ENCODE data around the gene TMEM87B. TPM values are rescaled to one million over a fixed set of nuclear protein-coding genes. Genes with fewer than 3 reads are reported as not detected.

TMEM87B gene
- total and polyA plus RNA-seq, 10 of the 15 experiments (the other 5 are each of a cell fraction or from before 2014, with no cell fraction given) = 5.7 to 20.6 (median 12.3) TPM

- Histone ChIP-seq H3K9me3 (replicated peaks; ENCODE audit: control insufficient read depth, insufficient read depth, low read length) (no peaks in the 10 kb centered on the region; the same call in 1 of the 3 replicates), H4K20me1 (ENCODE audit: control insufficient read depth, insufficient read depth) (no peaks in the 10 kb centered on the region), H2AFZ (ENCODE audit: control insufficient read depth, low read depth, low read length) (no peak overlapping the region), H3K4me1 (ENCODE audit: control insufficient read depth, insufficient read depth, low read length) (no peaks in the 10 kb centered on the region), H3K27me3 (replicated peaks in 1 of 2; ENCODE audit: control insufficient read depth in 2 of 2, insufficient read depth in 2 of 2, low read length in 1 of 2) (no peaks in the 10 kb centered on the region), H3K27ac (ENCODE audit: control insufficient read depth, insufficient read depth) (no peak overlapping the region), H3K36me3 (ENCODE audit: control insufficient read depth in 2 of 2, insufficient read depth in 2 of 2, low read length in 1 of 2) (no peaks in the 10 kb centered on the region), H3K4me2 (ENCODE audit: control insufficient read depth, insufficient read depth) (no peak overlapping the region), H3K4me3 (no peak overlapping the region), H3K79me2 (ENCODE audit: control insufficient read depth, insufficient read depth, low read length) (no peaks in the 10 kb centered on the region), H3K9ac (ENCODE audit: control insufficient read depth, insufficient read depth, low read length) (no peak overlapping the region)
- 47% methylated on average over 4 of the region's 4 CpGs for WGBS (ENCODE audit: insufficient coverage, insufficient replicate concordance, low lambda C conversion rate, missing lambda C conversion rate)
- ChIA-PET POLR2A (interaction anchor here (1.0 to 1.6 kb wide), 2 partner anchors 21 to 129 kb away, joined by 4 read pairs; no protein-coding TSS in a partner anchor), CTCF (interaction anchor here (1.0 to 1.7 kb wide), 5 partner anchors 16 to 146 kb away, joined by 3 to 8 read pairs (median 3); no protein-coding TSS in a partner anchor), SMC1A (ENCODE audit: uncharacterized antibody, unreplicated experiment) (interaction anchor here (0.6 to 1.7 kb wide), 3 partner anchors 71 to 908 kb away, joined by 3 to 6 read pairs (median 3); no protein-coding TSS in a partner anchor), RAD21 (ENCODE audit: unreplicated experiment) (no interaction called here)
- DNase-seq (ENCODE audit: low read depth, low spot score) (no peak), FAIRE-seq (no peak), ATAC-seq (peak; percentile 44; the same call in 2 of the 3 replicates)
- no TSS peak for BruUV-seq (replicated peaks)
- intact Hi-C loops (cut with micrococcal nuclease; ENCODE audit: unreplicated experiment) = no loop called here
- TF ChIP-seq TARDBP (IDR thresholded peaks at IDR 0.05; ENCODE audit: borderline replicate concordance) (no peak), GATAD2B (conservative IDR thresholded peaks at IDR 0.05; ENCODE audit: low read depth) (no peak), POLR2AphosphoS5 (IDR thresholded peaks at IDR 0.05; ENCODE audit: low read length) (no peak), REST (IDR thresholded peaks at IDR 0.05; ENCODE audit: low read depth, low read length) (no peak), POU2F2 (IDR thresholded peaks at IDR 0.05; ENCODE audit: borderline replicate concordance, low read depth, low read length) (no peak), FOXM1 (IDR thresholded peaks at IDR 0.05; ENCODE audit: low read depth, low read length) (no peak), SRF (IDR thresholded peaks at IDR 0.05; ENCODE audit: low read depth in 2 of 2, low read length in 2 of 2) (no peak)
- in situ Hi-C loops (cut with MboI) = no loop called here
Observed at GRCh38 chr2:112032689-112033465, 22.2 kb upstream of the TMEM87B start.
